Kidney (tissue), 14 donors: ENCODE measurements around the gene MASP2. TPM values are rescaled to one million over a fixed set of nuclear protein-coding genes. Genes with fewer than 3 reads are reported as not detected.

Experiments
- DNase-seq, 5 donors: peaks; one replicate each; pipeline ENCODE4 v3.0.0-alpha.2; 2013 to 2020
- FAIRE-seq: peaks from 2 replicates; lab custom pipeline; 2012; peaks lifted over from hg19 to GRCh38; lab: Jason Lieb, UNC
- H3K27ac ChIP-seq, 2 donors: one replicate each; pipeline ENCODE4 v1.7.0; 2013; ENCODE audit warnings: low read depth in 2 of 2, low read length in 2 of 2, inconsistent platforms in 1 of 2
- H3K27me3 ChIP-seq: one replicate; pipeline ENCODE4 v1.7.1; 2013; ENCODE audit warnings: low read length, inconsistent platforms; ENCODE audit not compliant: control insufficient read depth, insufficient read depth
- H3K36me3 ChIP-seq, 3 donors: one replicate each; pipeline versions ENCODE4 v1.7.0 to v1.7.1; 2013; ENCODE audit warnings: low read length in 3 of 3, control low read depth in 1 of 3, inconsistent platforms in 1 of 3; ENCODE audit not compliant: insufficient read depth in 3 of 3, control insufficient read depth in 2 of 3
- H3K4me1 ChIP-seq, 3 donors: one replicate each; pipeline versions ENCODE4 v1.7.0 to v1.7.1; 2013; ENCODE audit warnings: low read length in 3 of 3, inconsistent platforms in 1 of 3, low read depth in 1 of 3; ENCODE audit not compliant: control insufficient read depth in 2 of 3, insufficient read depth in 2 of 3
- H3K4me3 ChIP-seq, 3 donors: one replicate each; pipeline versions ENCODE4 v1.7.0 to v1.8.1; 2013; ENCODE audit warnings: low read length in 3 of 3, control low read depth in 1 of 3, inconsistent platforms in 1 of 3
- H3K9ac ChIP-seq, 3 donors: one replicate each; pipeline versions ENCODE4 v1.7.0 to v1.7.1; 2013; ENCODE audit warnings: low read length in 3 of 3, control low read depth in 1 of 3, inconsistent platforms in 1 of 3
- H3K9me3 ChIP-seq, 3 donors: one replicate each; pipeline versions ENCODE4 v1.7.0 to v1.7.1; 2013; ENCODE audit warnings: low read length in 3 of 3, control low read depth in 1 of 3, inconsistent platforms in 1 of 3; ENCODE audit not compliant: control insufficient read depth in 2 of 3, insufficient read depth in 1 of 3
- CTCF ChIP-seq: IDR thresholded peaks from 3 replicates; pipeline ENCODE4 v1.5.1; 2012; ENCODE audit warnings: mild to moderate bottlenecking, moderate library complexity, borderline replicate concordance; ENCODE audit not compliant: insufficient read depth; ENCODE audit errors: extremely low read depth
- intact Hi-C: fragments of 100-400 bp; cut with DNase I; formaldehyde crosslinking; loops from one replicate; pipeline ENCODE4 v1.11.1; 2022
- polyA plus RNA-seq: library from polyadenylated mRNA; stranded (reverse); fragments of 350-450 nt; fragmentation: Illumina TruSeq; extraction: RNeasy Lipid Tissue Mini Kit (QIAGEN cat#74804); gene quantifications from one replicate; pipeline ENCODE4 v1.2.3, GENCODE V29; 2014; ENCODE audit warnings: low read depth, low replicate concordance; ENCODE audit not compliant: insufficient read depth
- total RNA-seq: library from RNA; stranded (reverse); fragmentation: NEBNext Ultra II Directional; extraction: Animal tissue kit (Norgen Biotek cat#: 25700); gene quantifications from one replicate; pipeline ENCODE4 v1.2.1, GENCODE V29; 2021
- donor health status: control.
- donor health status: control.
- donor health status: control.
- donor health status: control.
- donor health status: control.
- donor health status: DM: yes; HTN: yes; CAD: no.
- donor health status: Normal renal cell carcinoma (clear cell type).

Gene MASP2
- total and polyA plus RNA-seq, 2 donors from 2014 or later: not detected

- no peak for FAIRE-seq
- DNase-seq: no peak
- intact Hi-C loops: no loop called here
- no peaks in the 10 kb centered on the region for H3K27me3 ChIP-seq
- H3K4me3 ChIP-seq: no peak overlapping the region
- no peaks in the 10 kb centered on the region for H3K4me1 ChIP-seq
- H3K36me3 ChIP-seq: peaks cover 0 to 47% (median 19%) of the 10 kb centered on the region in 3 donors
- TF ChIP-seq CTCF: no peak
- no peak overlapping the region for H3K27ac ChIP-seq
- no peak overlapping the region for H3K9ac ChIP-seq
- H3K9me3 ChIP-seq: no peaks in the 10 kb centered on the region
Observed at GRCh38 chr1:11027316-11027715, 19.7 kb downstream of the MASP2 start.

GRCh38 chr1:11026903-11027302 lies 20.1 kb downstream of the MASP2 start:
- intact Hi-C loops: no loop called here
- H3K4me3 ChIP-seq: no peak overlapping the region
- H3K27ac ChIP-seq: no peak overlapping the region
- no peaks in the 10 kb centered on the region for H3K27me3 ChIP-seq
- H3K36me3 ChIP-seq: peaks cover 0 to 51% (median 23%) of the 10 kb centered on the region in 3 donors
- H3K4me1 ChIP-seq: no peaks in the 10 kb centered on the region
- H3K9ac ChIP-seq: no peak overlapping the region
- H3K9me3 ChIP-seq: no peaks in the 10 kb centered on the region
- no peak for DNase-seq
- no peak for TF ChIP-seq CTCF
- FAIRE-seq: no peak

DNA sequence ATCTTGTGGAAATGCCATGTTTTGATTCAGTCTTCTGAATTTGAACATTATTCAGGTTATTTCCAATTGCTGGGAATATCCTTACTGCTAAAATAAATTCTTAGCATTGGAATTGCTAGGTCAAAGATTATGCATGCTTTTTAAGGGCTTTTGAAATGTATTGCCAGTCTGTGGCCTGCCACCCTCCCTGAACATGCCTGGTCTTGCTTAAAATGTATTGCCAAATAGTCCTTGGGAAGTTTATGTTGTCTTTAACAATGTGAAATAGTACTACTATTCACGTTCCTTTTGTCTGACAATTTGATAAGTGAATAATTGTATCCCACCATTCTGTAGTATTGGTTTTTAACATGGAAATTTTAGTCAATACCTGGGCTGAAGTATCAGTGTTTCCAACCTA lies 21.0 kb downstream of the MASP2 start:
- peaks cover 0 to 60% (median 30%) of the 10 kb centered on the region in 3 donors for H3K36me3 ChIP-seq
- no peaks in the 10 kb centered on the region for H3K27me3 ChIP-seq
- no peak overlapping the region for H3K27ac ChIP-seq
- no peak for DNase-seq
- intact Hi-C loops: no loop called here
- H3K9ac ChIP-seq: no peak overlapping the region
- H3K9me3 ChIP-seq: no peaks in the 10 kb centered on the region
- no peak for TF ChIP-seq CTCF
- H3K4me3 ChIP-seq: no peak overlapping the region
- H3K4me1 ChIP-seq: no peaks in the 10 kb centered on the region
- FAIRE-seq: no peak

DNA sequence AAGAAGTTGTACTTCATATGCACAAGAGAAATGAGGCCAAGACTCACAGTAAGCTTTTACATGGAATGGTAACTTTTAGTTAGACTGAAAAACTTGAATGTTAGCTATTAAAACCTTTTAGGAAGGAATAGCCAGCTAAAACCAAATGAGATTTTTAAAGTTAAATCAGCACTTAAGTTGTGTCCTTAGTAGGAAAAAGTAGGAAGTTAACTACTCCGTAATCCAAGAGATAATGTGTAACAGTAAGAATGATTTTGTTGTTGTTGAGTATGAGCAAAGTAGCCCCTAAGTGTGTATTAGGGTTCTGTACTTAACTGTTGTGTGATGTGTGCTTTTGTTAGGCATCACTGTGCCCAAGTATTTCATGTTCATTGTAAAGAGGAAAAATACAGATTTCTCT lies 21.4 kb downstream of the MASP2 start:
- peaks cover 0 to 64% (median 30%) of the 10 kb centered on the region in 3 donors for H3K36me3 ChIP-seq
- intact Hi-C loops: no loop called here

More for the DNA sequence above, 21.4 kb downstream of the MASP2 start:
- no peak for TF ChIP-seq CTCF
- no peak overlapping the region for H3K27ac ChIP-seq
- FAIRE-seq (no peak), DNase-seq (no peak)
- no peak overlapping the region for H3K4me3 ChIP-seq
- no peaks in the 10 kb centered on the region for H3K4me1 ChIP-seq
- H3K27me3 ChIP-seq: no peaks in the 10 kb centered on the region
- no peak overlapping the region for H3K9ac ChIP-seq
- H3K9me3 ChIP-seq: no peaks in the 10 kb centered on the region
